ENCODE measurements around the gene GPR107. TPM values are rescaled to one million over a fixed set of nuclear protein-coding genes. Genes with fewer than 3 reads are reported as not detected.

Gene GPR107
- total RNA-seq, 4 donors from 2014 or later, result 20.7 to 27.7 (median 25.6) TPM

DNA sequence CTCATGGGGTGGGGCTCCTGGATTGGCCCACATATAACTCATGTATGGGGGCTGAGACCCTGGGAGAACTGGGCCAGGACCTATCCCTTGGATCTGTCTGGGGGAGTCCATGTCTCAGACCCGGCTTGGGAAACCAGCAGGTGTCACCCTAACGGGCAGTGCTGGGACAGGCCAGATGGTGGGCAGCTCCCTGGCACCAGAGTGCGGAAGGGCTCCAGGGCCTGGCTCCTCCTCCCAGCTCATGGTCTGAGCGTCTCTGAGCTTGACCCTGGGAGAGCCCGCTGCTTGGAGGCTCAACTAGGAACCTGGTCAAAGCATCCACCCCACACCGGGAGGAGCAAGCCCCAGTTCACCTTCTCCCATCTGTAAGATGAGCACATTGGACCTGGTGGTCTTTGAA lies 103.0 kb downstream of the GPR107 start:
- TF ChIP-seq, protein P1, sequence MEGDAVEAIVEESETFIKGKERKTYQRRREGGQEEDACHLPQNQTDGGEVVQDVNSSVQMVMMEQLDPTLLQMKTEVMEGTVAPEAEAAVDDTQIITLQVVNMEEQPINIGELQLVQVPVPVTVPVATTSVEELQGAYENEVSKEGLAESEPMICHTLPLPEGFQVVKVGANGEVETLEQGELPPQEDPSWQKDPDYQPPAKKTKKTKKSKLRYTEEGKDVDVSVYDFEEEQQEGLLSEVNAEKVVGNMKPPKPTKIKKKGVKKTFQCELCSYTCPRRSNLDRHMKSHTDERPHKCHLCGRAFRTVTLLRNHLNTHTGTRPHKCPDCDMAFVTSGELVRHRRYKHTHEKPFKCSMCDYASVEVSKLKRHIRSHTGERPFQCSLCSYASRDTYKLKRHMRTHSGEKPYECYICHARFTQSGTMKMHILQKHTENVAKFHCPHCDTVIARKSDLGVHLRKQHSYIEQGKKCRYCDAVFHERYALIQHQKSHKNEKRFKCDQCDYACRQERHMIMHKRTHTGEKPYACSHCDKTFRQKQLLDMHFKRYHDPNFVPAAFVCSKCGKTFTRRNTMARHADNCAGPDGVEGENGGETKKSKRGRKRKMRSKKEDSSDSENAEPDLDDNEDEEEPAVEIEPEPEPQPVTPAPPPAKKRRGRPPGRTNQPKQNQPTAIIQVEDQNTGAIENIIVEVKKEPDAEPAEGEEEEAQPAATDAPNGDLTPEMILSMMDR (IDR thresholded peaks at IDR 0.05; ENCODE audit: low read depth), result no peak

DNA sequence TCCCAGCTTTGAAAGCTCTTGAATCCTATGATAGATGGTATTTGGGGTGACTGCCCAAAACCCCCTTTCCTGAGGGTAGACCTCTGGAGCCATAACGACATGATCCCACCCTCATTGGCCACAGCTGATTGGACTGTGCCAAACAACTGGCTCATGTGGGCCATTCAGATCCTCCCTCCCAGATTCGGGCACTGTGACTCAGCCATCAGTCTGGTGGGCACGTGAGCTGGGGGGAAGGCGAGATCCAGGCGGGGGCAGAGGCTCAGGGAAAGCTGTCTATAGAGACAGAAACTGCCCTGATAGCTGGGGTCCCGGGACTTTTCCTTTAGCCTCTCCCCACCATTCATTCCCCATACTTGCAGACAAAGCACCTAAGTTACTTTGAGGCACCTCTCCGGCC lies 103.4 kb downstream of the GPR107 start:
- TF ChIP-seq, protein P1 (IDR thresholded peaks at IDR 0.05; ENCODE audit: low read depth), result no peak

DNA sequence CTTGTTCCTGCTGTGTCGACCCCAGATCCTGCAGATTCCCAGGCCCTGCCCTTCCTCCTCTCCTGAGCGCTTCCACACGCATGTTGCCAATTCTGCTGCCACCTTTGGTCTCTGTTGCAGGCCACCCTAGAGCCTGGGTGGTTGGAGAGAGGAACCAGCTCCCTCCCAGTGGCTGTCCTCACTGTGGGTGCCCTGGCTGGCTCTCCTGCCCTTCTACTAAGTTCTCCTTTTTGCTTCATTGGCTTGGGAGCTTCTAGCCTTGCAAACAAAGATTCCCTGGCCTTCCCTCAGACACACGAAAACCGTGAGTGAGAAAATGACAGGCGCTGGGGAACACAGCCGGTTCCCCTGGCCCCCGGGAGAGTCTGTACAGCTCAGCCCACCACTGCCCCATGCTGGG lies 104.3 kb downstream of the GPR107 start:
- TF ChIP-seq, protein P1 (IDR thresholded peaks at IDR 0.05; ENCODE audit: low read depth), result no peak

DNA sequence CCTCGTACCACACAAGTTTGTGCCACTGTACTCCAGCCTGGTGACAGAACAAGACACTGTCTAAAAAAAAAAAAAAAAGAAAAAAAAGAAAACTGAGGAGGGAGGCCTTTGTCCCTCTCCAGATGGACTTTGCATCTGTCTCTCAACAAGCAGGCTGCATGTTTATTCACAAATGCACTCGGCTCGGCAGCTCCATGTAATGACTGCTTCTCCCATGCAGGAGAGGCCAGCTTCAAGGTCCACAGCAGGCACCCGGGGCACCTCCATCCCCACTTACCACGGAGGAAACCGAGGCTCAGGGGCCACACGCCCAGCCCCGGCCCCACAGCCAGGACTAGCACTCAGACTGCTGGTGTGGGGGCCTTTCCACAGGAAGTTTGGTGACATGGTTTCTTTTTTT lies 105.4 kb downstream of the GPR107 start:
- TF ChIP-seq, protein P1 (IDR thresholded peaks at IDR 0.05; ENCODE audit: low read depth), result no peak

DNA sequence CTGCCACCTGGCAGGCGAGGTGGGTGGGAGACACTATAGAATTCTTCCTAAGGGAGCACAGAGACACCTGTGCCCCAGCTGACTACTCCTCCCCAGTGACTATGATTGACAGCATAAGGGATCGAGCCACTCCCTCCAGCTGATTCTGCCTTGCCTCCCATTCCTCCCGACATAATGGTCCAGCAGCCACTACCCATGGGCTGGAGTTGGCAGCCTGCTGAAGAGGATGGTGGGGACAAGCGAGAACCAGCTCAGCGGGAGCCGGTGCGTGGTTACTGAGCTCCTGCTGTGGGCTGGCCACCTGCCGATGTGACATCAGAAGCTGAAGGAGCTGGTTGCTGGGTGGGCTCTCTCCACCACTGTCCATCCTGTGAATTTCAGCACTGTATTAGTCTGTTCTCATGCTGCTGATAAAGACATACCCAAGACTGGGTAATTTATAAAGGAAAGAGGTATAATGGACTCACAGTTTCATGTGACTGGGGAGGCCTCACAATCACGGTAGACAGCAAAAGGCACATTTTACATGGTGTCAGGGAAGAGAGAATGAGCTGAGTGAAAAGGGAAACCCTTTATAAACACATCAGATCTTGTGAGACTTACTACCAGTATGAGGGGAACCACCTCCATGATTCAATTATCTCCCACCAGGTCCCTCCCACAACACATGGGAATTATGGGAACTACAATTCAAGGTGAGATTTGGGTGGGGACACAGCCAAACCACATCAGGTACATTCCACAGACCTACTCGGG lies 106.4 kb downstream of the GPR107 start:
- TF ChIP-seq, protein P1 (IDR thresholded peaks at IDR 0.05; ENCODE audit: low read depth), result no peak

DNA sequence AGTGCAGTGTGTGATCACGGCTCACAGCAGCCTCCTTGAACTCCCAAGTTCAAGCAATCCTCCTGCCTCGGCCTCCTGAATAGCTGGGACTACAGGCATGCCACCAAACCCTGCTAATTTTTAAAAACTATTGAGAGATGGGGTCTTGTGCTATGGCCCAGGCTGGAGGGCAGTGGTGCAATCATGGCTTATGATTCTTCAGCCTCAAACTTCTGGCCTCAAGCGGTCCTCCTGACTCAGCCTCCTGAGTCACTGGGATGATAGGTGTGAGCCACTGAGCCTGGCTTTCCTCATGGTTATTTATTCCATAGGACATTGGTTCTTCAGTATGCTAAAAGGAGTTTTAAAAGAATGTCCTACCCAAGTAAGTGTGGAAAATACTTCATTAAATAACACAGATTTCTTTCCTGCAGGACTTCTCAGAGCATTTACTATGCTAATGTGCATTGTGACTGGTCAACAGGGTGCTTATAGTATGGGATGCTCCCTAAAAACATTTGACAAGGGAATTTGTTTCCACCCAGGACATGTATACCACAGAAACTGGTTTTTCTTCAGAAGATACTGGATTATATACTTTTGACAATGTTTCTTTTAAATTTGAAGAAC lies 107.3 kb downstream of the GPR107 start:
- TF ChIP-seq, protein P1 (IDR thresholded peaks at IDR 0.05; ENCODE audit: low read depth), result no peak

DNA sequence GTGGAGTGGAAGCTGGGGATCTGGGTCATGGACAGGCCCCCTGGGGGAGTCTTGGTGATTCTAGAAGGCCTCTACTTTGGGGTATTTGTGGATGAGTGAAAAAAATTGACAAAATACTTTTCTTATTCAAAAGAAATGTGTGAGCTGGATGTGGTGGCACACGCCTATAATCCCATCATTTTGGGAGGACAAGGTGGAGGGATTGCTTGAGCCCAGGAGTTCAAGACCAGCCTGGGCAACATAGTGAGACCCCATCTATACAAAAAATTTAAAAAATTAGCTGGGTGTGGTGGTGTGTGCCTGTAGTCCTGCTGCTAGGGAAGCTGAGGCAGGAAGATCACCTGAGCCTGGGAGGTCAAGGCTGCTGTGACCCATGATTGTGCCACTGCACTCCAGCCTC lies 111.9 kb downstream of the GPR107 start:
- TF ChIP-seq, protein P1 (IDR thresholded peaks at IDR 0.05; ENCODE audit: low read depth), result no peak

Data from subcutaneous adipose tissue (tissue), 4 donors.